Measurements from ENCODE around the gene MAP1A.

Gene MAP1A

DNA sequence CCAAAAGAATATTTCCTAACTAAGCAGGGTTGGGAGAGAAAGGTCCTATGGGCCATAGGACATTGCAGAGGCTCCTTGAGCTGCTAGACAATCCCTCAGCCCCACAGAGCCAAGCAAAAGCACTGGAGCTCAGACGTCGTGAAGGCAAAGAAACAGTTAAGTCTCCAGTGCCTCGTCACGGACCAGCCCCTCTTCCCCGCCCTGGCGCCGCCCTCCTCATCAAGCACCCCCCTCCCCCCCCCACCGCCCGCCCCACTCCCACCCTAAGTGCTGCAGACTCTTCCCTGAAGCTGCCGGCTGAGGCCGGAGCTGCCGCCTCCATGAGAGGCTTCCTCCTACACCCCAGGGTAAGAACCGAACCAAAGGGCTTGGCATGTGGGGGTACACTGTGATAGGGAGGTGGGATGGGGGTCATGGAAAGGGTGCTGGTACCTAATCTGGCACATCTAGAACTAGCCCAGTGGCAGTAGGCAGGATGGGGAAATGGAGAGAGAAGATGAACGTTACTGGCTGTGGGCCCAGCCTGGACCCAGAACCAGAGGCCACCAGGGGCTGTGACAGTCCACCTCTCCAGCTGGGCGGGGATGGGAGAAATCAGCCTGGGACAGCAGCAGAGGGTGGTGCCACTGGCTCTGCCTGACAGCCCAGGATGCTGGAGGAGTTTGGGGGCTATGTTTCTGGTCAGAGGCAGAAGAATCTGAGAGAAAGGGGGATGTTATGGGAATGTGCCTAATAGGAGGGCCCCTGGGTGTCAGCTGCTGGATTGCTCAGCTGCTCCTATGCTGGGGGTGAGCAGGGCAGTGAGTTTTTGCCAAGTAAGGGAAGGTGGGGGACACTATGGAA, at the start of gene MAP1A:
MAP1A (plus strand) TSS at position 255 of the 843 bp plus-strand sequence. CDS start 3,866 bp downstream, outside the sequence.
- DNase-seq (ENCODE audit: low read depth), result no peak

DNA sequence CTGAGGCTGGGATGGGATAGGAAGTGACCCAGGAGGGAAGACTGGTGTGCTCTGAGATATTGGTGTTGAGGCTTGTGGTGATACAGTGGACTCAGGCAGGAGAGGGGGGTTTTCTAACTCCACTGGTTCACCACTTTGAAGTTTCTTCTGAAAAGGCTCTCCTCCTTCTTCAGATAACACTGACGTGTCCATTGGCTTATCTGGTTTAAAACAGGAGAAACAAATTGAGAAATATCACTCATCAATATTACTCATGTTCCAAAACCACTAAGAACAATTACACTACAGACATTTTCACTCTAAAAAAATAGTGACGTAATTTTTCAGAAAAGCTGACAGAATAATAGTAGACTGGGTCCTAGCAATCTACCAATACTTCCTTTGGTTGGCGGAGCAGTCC, 47.5 kb upstream of the MAP1A start:
- DNase-seq (ENCODE audit: low read depth), result no peak

DNA sequence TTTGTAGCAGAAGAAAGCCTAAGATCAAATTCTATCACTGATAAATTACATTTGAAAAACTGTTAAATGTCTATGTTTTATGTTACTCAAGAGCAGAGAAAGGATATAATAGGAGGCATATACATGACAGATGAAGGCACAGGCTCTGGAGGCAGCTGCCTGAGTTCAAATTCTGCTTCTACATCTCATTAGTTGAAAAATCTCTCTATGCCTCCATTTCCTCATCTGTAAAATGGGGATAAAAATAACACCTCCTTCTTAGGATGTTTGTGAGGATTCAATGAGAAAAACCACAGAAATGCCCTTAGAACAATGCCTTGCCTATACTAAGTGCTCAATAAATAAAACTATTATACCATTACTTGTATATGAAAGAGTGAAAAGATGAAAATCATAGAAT, 45.4 kb upstream of the MAP1A start:
- no peak for DNase-seq (ENCODE audit: low read depth)

DNA sequence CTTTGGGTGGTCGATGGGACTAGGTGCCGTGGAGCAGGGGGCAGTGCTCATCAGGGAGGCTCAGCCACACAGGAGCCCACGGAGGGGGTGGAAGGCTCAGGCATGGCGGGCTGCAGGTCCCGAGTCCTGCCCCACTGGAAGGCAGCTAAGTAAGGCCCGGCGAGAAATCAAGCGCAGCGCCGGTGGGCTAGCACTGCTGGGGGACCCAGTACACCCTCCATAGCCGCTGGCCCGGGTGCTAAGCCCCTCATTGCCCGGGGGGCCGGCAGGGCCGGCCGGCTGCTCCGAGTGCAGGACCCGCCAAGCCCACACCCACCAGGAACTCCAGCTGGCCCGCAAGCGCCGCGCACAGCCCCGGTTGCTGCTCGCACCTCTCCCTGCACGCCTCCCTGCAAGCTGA, 43.5 kb upstream of the MAP1A start:
- DNase-seq (ENCODE audit: low read depth), result no peak

DNA sequence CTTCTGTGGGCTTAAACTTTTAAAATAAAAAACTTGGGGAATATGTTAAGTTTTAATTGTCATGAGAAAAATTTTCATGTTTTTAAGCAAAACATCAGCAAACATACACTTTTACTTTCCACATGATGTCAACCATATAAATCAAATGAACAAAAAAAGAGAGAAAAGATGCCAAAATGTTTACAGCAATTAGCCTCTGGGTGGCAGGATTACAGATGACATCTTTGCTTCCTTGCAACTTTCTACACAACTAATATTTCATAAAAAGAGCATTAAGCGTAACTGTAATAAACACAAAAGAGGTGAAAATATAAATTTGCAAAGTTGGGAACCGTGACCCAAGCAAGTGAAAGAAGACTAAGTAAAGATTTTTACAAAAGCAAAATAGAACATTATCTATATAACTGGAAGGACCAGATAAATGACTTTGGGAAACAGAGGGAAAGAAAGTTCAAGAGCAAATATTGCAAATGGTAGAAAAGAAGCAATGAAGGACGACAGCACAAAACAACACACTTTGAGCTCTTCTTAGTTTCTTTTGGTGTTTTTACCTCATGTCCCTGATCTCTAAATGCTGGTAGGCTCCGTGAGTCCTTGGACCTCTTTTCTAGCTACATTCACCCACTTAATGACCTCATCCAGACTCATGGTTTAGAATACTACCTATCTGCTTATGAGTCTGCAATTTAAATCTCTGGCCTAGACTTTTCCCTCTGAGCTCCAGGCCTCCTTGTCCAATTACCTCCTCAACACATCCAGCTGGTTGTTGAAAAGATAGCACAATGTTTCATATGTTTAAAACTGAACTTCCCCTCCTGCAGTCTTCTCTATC, 33.9 kb upstream of the MAP1A start:
- DNase-seq (ENCODE audit: low read depth), result no peak

DNA sequence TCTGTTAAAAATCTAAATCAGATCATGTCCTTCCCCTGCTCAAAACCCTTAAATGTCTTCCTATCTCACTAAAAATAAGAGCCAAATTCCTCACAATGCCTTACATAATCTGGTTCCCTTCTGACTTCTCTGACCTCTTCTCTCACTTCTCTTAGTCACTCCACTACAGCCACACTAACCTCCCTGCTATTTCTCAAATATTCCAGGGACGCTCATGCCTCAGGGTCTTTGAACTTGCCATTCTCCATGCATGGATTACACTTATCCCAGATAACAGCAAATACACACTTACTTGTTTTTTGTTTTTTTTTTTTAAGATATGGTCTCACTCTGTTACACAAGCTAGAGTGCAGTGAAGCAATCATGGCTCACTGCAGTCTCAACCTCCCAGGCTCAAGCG, 33.0 kb upstream of the MAP1A start:
- no peak for DNase-seq (ENCODE audit: low read depth)

DNA sequence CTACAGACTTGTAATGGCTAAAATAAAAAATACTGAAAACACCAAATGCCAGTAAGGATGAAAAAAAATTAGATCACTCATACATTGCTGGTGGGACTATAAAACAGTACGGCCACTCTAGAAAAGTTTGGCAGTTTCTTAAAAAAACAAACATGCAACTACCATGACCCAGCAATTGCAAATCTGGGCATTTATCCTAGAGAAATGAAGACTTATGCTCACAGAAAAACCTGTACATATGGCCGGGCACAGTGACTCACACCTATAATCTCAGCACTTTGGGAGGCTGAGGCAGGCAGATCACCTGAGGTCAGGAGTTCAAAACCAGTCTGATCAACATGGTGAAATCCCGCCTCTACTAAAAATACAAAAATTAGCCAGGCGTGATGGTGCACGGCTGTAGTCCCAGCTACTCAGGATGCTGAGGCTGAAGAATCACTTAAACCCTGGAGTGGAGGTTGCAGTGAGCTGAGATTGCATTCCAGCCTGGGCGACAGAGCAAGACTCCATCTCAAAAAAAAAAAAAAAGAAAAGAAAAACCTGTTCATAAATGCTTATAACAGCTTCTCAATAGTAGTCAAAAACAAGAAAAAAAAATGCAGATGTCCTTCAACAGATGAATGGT, 30.0 kb upstream of the MAP1A start:
- DNase-seq (ENCODE audit: low read depth), result no peak

DNA sequence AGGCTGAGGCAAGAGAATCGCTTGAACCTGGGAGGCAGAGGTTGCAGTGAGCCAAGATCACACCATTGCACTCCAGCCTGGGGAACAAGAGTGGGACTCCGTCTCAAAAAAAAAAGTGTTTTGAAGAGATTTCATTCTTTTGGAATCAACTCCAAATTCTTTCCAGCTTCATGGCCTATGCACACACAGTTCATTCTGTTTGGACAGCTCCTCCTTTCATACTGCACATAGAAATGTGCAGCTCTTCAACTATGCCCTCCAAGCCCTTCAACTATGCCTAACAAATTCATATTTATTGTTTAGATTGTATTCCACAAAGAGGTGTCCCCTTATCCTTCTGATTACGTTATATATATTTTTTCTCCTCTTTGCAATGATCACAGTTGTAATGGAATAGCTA, 28.6 kb upstream of the MAP1A start:
- DNase-seq (ENCODE audit: low read depth), result no peak

DNA sequence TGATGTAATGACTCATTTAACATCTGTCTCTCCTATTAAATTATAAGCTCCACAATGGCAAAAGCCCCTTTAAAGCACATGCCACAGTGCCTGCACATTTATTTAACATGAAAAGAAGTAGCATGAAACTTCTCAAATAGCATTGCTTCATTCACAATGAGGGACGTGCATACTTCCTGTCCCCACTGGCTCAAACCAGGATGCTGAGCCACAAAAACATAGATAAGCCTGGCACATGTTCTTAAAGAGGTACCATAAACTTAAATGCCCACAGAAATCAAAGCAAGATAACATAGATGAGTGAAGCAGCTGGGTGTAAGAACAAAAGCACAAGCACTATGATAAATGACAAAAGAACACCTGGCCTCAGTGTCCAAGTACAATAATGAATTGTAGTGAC, 28.2 kb upstream of the MAP1A start:
- DNase-seq (ENCODE audit: low read depth), result no peak

DNA sequence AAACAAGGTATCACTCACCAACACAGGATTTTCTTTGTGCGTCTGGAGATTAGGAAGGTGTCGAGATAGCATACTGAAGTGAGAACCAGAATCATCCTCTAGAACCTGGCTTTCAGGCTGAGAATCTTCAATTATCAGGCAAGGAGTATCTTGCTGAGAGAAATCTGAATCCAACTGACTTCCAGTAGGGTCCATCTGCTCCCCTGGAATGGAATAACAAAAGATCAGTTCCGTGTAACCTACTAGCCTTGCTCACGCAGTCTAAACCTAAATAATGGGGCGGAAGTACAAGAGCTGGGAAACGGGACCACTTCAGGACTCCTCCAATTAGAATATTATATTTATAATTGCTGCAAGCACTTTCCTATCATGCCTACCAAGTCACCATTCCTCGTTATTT, 25.1 kb upstream of the MAP1A start:
- DNase-seq (ENCODE audit: low read depth), result no peak

DNA sequence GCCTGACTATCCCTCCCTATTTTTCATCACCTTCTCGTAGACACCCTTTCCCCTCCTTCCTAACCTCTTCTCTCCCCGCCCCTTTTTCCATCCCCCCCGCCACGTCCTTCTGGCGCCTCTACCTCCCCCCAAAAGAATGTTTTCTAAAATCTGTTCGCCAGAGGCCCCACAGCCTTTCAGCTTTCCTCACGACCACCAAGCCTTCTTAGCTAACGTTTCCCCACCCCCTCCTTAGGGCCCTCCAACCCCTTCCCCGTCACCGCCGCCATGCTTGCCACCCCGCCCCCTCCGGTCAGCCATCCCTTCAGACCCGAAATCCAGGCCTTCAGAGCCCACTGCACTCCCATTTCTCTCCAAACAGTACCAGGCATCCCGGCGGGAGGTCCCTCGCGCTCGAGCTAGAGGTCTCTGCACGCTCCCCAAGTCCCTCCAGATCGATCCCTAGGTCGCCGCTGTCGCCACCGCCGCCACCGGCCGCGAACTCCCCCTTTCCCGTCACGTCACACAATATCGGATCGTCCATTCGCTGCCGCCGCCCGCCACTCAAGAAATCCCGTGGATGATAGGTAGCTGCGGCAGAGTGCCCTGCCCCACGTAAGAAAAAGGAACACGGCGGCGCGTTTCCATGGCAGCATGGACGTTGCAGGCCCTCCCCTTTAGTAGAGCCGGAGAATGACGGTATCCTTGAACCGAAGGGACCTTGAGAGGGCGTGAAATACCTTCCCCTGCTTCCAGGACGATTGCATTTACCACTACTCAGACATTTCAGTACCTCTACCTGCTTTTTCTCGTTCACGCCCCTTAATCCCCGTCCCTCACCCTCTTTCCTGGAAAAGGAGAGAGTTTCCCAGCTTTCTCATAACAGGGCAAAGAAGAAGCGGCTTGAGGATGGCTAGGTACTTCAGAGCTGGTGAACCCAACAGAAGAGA, 24.5 kb upstream of the MAP1A start, which contains the start of gene TP53BP1:
TP53BP1 (minus strand) TSS at position 484 of the 929 bp plus-strand sequence; CDS start at position 371, 113 bp downstream.
- DNase-seq (ENCODE audit: low read depth), result peak; percentile 90

DNA sequence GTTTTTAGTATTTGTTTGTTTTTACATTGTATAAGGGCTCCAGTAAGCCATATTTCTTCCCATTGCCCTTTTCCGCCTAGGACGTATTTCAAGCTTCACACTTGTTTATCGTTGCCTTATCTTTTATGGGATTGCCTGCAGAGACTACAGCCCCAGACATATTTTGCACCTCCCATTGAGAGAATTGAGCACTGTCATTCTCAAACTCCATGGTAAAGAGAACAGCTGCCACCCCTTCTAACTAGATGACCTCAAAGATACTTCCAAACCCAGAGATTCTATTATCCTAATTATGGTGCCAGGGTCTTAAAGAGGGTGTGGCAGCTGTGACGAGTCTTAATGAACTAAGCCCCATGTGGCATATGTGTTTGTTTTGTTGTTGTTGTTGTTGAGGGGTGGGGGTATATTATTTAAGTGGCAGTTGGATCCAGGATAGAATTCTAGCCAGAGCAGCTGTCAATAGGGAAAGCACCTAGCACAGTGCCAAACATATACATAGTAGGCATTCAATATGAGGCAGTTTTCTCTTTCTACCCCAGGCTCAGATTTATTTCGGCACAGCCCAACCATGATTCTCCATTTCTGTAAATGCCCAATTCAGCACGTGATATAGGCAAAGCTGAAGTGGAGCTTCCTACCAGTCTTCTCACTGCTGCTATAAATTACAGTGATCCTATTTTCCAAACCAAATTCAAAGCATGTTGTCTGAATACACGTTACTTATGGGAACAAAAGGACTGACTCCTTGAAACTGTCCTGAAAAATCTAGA, 23.5 kb upstream of the MAP1A start:
- DNase-seq (ENCODE audit: low read depth), result no peak

DNA sequence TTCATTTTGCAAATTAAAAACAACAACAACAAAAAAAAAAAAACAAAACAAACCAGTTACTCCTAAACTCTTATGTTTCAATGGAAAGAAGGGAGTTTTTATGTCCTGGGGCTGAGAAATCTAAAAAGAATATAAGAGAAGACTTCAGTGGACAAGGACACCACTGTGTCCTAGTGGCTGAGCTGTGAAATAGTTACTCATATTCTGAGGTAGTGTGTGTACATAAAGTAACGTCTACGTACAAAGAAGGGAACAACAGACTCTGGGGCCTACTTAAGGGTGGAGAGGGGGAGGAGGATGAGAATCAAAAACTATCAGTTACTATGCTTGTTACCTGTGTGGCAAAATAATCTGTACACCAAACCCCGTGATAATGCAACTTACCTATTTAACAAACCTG, 18.4 kb upstream of the MAP1A start:
- no peak for DNase-seq (ENCODE audit: low read depth)

DNA sequence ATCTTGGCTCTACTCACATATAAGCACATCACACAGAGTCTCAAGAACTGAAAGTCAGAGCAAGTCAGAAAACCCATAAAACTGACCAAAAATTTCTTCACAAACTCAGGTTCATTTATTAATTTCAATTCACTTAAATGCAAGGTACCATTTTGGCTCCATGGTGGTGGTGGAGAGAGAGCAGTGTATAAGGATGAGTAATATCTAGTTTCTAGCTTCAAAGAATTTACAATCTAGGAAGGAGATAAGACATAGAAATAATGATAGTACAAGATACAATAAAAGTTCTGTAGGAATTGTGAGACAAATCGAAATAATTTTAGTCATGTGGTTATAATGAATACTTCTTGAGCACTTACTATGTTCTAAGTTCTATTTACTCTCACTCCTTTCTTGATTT, 17.8 kb upstream of the MAP1A start:
- no peak for DNase-seq (ENCODE audit: low read depth)

DNA sequence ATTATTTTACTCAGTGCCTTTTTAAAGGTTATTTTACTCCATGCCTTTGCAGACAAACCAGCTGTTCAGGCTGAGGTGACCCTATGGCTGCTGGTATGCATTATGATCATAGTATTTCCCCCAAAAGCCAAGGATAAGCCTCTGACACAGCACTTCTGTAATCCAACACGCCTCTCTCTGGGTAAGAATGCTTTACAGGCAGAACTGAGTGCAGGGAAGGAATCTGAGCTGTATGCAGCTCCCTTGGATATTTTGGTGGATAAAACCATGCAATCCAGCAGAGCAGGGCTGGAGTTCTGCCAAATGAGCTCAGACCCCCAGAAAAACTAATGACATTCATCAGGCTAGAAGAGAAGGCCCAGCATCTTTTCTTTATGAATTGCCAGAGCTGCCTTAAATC, 11.7 kb upstream of the MAP1A start:
- DNase-seq (ENCODE audit: low read depth), result no peak

DNA sequence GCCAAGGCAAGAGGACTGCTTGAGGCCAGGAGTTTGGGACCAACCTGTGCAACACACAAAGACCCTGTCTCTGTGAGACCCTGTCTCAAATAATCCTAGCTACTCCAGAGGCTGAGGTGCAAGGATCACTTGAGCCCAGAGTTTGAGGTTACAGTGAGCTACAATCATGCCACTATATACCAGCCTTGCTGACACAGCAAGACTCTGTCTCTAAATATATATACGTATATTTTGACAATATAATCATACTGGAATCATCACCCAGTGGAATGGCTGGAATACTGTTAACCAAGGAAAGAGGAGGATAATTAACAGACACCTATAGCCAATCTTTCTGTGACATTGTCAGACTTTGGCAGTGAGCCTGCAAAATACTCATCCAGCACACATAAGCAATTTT, 9.0 kb upstream of the MAP1A start:
- DNase-seq (ENCODE audit: low read depth), result no peak

DNA sequence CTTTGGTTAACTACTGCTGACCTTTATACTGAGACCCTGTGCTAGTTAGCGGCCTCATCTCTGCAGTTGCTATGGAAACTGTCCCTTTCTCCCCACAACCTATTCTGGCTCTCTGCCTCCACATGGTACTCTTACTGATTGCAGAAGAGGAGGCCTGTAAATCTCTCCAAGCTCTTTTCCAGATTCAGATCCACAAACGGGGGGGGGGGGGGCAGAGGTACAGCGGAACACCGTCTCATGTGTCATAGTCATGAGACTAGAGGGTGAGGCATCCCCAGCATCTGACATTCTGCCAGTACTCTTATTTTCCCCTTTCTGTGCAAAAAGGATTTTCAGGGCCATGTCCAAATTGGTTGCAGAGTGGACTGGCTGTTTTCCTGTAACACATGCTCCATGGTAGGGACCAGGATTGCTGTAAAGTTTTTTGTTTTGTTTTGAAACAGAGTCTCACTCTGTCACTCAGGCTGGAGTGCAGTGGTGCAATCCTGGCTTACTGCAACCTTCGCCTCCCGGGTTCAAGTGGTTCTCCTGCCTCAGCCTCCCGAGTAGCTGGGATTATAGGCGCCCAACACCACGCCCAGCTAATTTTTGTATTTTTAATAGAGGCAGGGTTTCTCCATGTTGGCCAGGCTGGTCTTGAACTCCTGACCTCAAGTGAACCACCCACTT, 8.3 kb upstream of the MAP1A start:
- DNase-seq (ENCODE audit: low read depth), result no peak

DNA sequence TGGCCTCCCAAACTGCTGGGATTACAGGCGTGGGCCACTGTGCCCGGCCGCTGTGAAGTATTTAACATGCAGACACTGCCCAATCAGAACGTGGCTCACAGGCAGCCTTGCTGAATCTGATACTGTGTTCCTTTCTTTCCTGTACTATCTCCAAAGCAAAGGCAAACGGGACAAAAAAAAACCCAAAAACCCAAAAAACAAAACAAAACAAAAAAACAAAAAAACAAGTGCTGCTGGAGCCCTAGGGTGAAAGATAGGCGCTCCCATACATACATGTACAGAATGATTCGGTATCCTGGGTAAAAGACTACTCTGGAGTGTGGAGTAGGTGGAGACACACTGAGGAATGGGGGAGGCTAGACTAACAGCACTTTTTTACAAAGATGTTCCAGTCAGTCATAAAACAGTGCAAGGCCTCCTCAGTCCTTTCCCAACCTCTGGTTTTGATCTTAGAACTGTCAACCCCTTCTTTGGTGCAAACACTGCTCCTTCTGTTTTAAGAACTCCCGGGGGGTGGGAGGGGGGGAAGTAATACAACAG, 7.7 kb upstream of the MAP1A start:
- no peak for DNase-seq (ENCODE audit: low read depth)

DNA sequence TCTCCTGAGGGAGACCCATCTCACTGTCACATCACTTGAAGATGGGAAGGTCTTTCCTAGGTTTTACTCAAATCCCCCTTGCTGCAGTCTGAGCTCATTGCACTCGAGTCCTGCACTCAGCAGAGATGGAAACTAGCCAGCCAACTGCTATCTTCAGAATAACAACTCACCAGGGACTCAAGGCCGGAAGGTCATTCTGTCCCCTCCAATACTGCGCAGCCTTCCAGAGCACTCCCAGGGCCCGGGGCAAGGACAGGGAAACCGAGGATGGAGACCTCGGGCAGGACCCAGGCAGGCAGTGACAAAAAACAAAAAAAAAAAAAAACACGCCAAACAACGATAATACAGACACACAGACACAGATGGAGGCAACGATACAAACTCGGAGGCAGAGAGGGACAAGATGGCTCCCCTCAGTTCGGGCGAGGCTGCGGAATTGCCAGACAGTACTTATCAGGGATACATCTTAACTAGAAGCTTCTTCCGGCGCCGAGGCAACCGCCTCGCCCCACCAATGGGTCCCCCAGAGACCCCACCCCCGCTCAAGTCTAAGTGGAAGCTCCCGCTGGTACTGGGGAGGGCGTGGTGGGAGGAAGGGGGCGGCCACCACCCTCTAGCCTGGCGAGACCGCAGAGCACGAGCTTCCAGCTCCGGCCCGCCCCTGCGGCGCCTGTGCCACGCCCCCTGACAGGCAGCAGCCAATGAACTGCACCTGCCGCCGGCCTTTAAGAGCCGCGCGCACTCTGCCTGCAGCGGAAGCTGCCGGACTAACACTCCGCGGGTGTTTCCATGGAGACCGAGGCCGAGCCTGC, 7.0 kb upstream of the MAP1A start:
- DNase-seq (ENCODE audit: low read depth), result peak; percentile 96
